ENCODE results near the gene OLFML1.

DNA sequence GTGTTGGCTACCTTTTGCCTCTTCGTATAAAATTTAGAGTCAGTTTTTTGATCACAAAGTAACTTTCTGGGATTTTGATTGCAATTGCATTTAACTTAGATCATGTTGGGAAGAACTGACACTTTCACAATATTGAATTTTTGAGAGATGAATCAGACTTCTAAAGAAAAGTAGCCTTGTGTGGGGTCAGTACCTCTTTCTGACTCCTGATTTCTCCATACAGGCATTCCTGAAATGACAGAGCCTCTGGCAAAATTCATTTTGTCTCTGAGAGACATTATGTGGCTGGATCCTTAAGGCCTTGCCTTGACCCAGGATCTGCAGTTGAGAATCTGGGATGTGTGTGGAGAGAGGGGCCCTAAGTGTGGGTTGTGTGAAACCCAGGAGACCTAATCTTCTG, 66.3 kb downstream of the OLFML1 start:
- TF ChIP-seq, protein P1, sequence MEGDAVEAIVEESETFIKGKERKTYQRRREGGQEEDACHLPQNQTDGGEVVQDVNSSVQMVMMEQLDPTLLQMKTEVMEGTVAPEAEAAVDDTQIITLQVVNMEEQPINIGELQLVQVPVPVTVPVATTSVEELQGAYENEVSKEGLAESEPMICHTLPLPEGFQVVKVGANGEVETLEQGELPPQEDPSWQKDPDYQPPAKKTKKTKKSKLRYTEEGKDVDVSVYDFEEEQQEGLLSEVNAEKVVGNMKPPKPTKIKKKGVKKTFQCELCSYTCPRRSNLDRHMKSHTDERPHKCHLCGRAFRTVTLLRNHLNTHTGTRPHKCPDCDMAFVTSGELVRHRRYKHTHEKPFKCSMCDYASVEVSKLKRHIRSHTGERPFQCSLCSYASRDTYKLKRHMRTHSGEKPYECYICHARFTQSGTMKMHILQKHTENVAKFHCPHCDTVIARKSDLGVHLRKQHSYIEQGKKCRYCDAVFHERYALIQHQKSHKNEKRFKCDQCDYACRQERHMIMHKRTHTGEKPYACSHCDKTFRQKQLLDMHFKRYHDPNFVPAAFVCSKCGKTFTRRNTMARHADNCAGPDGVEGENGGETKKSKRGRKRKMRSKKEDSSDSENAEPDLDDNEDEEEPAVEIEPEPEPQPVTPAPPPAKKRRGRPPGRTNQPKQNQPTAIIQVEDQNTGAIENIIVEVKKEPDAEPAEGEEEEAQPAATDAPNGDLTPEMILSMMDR (CRISPR knock-in tag; IDR thresholded peaks at IDR 0.05), result no peak
- TF ChIP-seq HNRNPUL1 (IDR thresholded peaks at IDR 0.05; ENCODE audit: low read depth, low read length) (no peak), SRSF1 (optimal IDR thresholded peaks at IDR 0.05; ENCODE audit: low read depth, low read length) (no peak), NR2C2 (CRISPR knock-in tag; IDR thresholded peaks at IDR 0.05; ENCODE audit: borderline replicate concordance) (no peak), SP2 (CRISPR knock-in tag; IDR thresholded peaks at IDR 0.05) (no peak)
- TF ChIP-seq, protein P2, sequence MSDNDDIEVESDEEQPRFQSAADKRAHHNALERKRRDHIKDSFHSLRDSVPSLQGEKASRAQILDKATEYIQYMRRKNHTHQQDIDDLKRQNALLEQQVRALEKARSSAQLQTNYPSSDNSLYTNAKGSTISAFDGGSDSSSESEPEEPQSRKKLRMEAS (IDR thresholded peaks at IDR 0.05), result no peak
- TF ChIP-seq, protein P3, sequence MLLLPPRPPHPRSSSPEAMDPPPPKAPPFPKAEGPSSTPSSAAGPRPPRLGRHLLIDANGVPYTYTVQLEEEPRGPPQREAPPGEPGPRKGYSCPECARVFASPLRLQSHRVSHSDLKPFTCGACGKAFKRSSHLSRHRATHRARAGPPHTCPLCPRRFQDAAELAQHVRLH (CRISPR knock-in tag; IDR thresholded peaks at IDR 0.05; ENCODE audit: borderline replicate concordance, low read depth), result no peak
- TF ChIP-seq, protein P4, sequence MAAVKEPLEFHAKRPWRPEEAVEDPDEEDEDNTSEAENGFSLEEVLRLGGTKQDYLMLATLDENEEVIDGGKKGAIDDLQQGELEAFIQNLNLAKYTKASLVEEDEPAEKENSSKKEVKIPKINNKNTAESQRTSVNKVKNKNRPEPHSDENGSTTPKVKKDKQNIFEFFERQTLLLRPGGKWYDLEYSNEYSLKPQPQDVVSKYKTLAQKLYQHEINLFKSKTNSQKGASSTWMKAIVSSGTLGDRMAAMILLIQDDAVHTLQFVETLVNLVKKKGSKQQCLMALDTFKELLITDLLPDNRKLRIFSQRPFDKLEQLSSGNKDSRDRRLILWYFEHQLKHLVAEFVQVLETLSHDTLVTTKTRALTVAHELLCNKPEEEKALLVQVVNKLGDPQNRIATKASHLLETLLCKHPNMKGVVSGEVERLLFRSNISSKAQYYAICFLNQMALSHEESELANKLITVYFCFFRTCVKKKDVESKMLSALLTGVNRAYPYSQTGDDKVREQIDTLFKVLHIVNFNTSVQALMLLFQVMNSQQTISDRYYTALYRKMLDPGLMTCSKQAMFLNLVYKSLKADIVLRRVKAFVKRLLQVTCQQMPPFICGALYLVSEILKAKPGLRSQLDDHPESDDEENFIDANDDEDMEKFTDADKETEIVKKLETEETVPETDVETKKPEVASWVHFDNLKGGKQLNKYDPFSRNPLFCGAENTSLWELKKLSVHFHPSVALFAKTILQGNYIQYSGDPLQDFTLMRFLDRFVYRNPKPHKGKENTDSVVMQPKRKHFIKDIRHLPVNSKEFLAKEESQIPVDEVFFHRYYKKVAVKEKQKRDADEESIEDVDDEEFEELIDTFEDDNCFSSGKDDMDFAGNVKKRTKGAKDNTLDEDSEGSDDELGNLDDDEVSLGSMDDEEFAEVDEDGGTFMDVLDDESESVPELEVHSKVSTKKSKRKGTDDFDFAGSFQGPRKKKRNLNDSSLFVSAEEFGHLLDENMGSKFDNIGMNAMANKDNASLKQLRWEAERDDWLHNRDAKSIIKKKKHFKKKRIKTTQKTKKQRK (IDR thresholded peaks at IDR 0.05; ENCODE audit: low read length), result no peak

Measured in HepG2 (cell line).